ENCODE measurements around the gene GDAP2. TPM values are rescaled to one million over a fixed set of nuclear protein-coding genes. Genes with fewer than 3 reads are reported as not detected.

Gene GDAP2
- total RNA-seq, 3 donors from 2014 or later, result 28.5 to 39.7 (median 36.1) TPM

GRCh38 chr1:117834416-117834815, 95.0 kb downstream of the GDAP2 start:
- no peak overlapping the region for H3K27ac ChIP-seq
- TF ChIP-seq POLR2AphosphoS5 (IDR thresholded peaks at IDR 0.05) (no peak), CTCF (IDR thresholded peaks at IDR 0.05) (no peak), POLR2A (IDR thresholded peaks at IDR 0.05) (no peak)
- no peaks in the 10 kb centered on the region for H3K36me3 ChIP-seq
- H3K9me3 ChIP-seq, result no peaks in the 10 kb centered on the region
- no peak overlapping the region for H3K4me3 ChIP-seq
- DNase-seq (ENCODE audit: low spot score in 2 of 2), result no peak
- no peaks in the 10 kb centered on the region for H3K4me1 ChIP-seq
- intact Hi-C loops (cut with DNase I; ENCODE audit: low total_unique reads), result no loop called here
- no peaks in the 10 kb centered on the region for H3K27me3 ChIP-seq

GRCh38 chr1:117832453-117832852, 97.0 kb downstream of the GDAP2 start:
- intact Hi-C loops (cut with DNase I; ENCODE audit: low total_unique reads), result no loop called here
- no peak for DNase-seq (ENCODE audit: low spot score in 2 of 2)
- Histone ChIP-seq H3K27ac (no peak overlapping the region), H3K4me1 (no peaks in the 10 kb centered on the region), H3K4me3 (no peak overlapping the region), H3K27me3 (no peaks in the 10 kb centered on the region), H3K36me3 (no peaks in the 10 kb centered on the region), H3K9me3 (no peaks in the 10 kb centered on the region)
- TF ChIP-seq POLR2A (IDR thresholded peaks at IDR 0.05) (no peak), POLR2AphosphoS5 (IDR thresholded peaks at IDR 0.05) (no peak), CTCF (IDR thresholded peaks at IDR 0.05) (no peak)

- TF ChIP-seq POLR2AphosphoS5 (IDR thresholded peaks at IDR 0.05) (no peak), POLR2A (IDR thresholded peaks at IDR 0.05) (no peak), CTCF (IDR thresholded peaks at IDR 0.05) (no peak)
- H3K36me3 ChIP-seq, result no peaks in the 10 kb centered on the region
- no peak overlapping the region for H3K4me3 ChIP-seq
- no peaks in the 10 kb centered on the region for H3K4me1 ChIP-seq
- H3K27me3 ChIP-seq, result no peaks in the 10 kb centered on the region
- H3K9me3 ChIP-seq, result no peaks in the 10 kb centered on the region
- intact Hi-C loops (cut with DNase I; ENCODE audit: low total_unique reads), result no loop called here
- no peak overlapping the region for H3K27ac ChIP-seq
- DNase-seq (ENCODE audit: low spot score in 2 of 2), result no peak
Observed at GRCh38 chr1:117830222-117830621, 99.2 kb downstream of the GDAP2 start.

- intact Hi-C loops (cut with DNase I; ENCODE audit: low total_unique reads), result no loop called here
- no peak overlapping the region for H3K27ac ChIP-seq
Observed at GRCh38 chr1:117828201-117828600, 101.2 kb downstream of the GDAP2 start.

GRCh38 chr1:117826540-117827078, 102.8 kb downstream of the GDAP2 start:
- TF ChIP-seq POLR2AphosphoS5 (IDR thresholded peaks at IDR 0.05) (no peak), CTCF (IDR thresholded peaks at IDR 0.05) (no peak), POLR2A (IDR thresholded peaks at IDR 0.05) (no peak)
- no peak overlapping the region for H3K27ac ChIP-seq
- H3K27me3 ChIP-seq, result no peaks in the 10 kb centered on the region
- H3K4me3 ChIP-seq, result no peak overlapping the region
- H3K36me3 ChIP-seq, result no peaks in the 10 kb centered on the region
- DNase-seq (ENCODE audit: low spot score in 2 of 2), result no peak
- H3K9me3 ChIP-seq, result no peaks in the 10 kb centered on the region
- intact Hi-C loops (cut with DNase I; ENCODE audit: low total_unique reads), result no loop called here
- no peaks in the 10 kb centered on the region for H3K4me1 ChIP-seq

More at GRCh38 chr1:117828201-117828600, 101.2 kb downstream of the GDAP2 start:
- H3K4me1 ChIP-seq, result no peaks in the 10 kb centered on the region
- no peaks in the 10 kb centered on the region for H3K9me3 ChIP-seq
- TF ChIP-seq POLR2A (IDR thresholded peaks at IDR 0.05) (no peak), POLR2AphosphoS5 (IDR thresholded peaks at IDR 0.05) (no peak), CTCF (IDR thresholded peaks at IDR 0.05) (no peak)
- DNase-seq (ENCODE audit: low spot score in 2 of 2), result no peak
- H3K4me3 ChIP-seq, result no peak overlapping the region
- H3K36me3 ChIP-seq, result no peaks in the 10 kb centered on the region
- no peaks in the 10 kb centered on the region for H3K27me3 ChIP-seq

Measured in breast epithelium (tissue), 4 donors.